ENCODE results near the gene SERPINE3. TPM values are rescaled to one million over a fixed set of nuclear protein-coding genes. Genes with fewer than 3 reads are reported as not detected.

SERPINE3 gene
- total RNA-seq, 4 donors from 2014 or later = not detected

GRCh38 chr13:51396352-51396751, 56.9 kb downstream of the SERPINE3 start:
- Histone ChIP-seq H3K9me3 (no peaks in the 10 kb centered on the region), H3K4me3 (no peak overlapping the region), H3K4me1 (peaks cover 0 to 6% (median 3%) of the 10 kb centered on the region in 4 donors), H3K36me3 (no peaks in the 10 kb centered on the region), H3K27ac (no peak overlapping the region), H3K27me3 (no peaks in the 10 kb centered on the region)
- no peak for TF ChIP-seq CTCF (IDR thresholded peaks at IDR 0.05)
- no peak for TF ChIP-seq POLR2A (IDR thresholded peaks at IDR 0.05)
- DNase-seq = no peak

- Histone ChIP-seq H3K27me3 (no peaks in the 10 kb centered on the region), H3K9me3 (no peaks in the 10 kb centered on the region), H3K36me3 (no peaks in the 10 kb centered on the region), H3K4me1 (peaks cover 0 to 6% (median 3%) of the 10 kb centered on the region in 4 donors), H3K27ac (no peak overlapping the region), H3K4me3 (no peak overlapping the region)
- no peak for DNase-seq
- TF ChIP-seq POLR2A (IDR thresholded peaks at IDR 0.05) (no peak), CTCF (IDR thresholded peaks at IDR 0.05) (no peak)
These were observed 57.9 kb downstream of the SERPINE3 start for GRCh38 chr13:51397262-51397941.

- Histone ChIP-seq H3K36me3 (no peaks in the 10 kb centered on the region), H3K9me3 (no peaks in the 10 kb centered on the region), H3K27me3 (no peaks in the 10 kb centered on the region), H3K4me1 (no peaks in the 10 kb centered on the region), H3K27ac (no peak overlapping the region), H3K4me3 (no peak overlapping the region)
- DNase-seq = no peak
- TF ChIP-seq POLR2A (IDR thresholded peaks at IDR 0.05) = no peak
- TF ChIP-seq CTCF (IDR thresholded peaks at IDR 0.05) = no peak
These were observed 65.7 kb downstream of the SERPINE3 start for GRCh38 chr13:51405176-51405575.

- H3K36me3 ChIP-seq = peaks cover 0 to 16% (median 0%) of the 10 kb centered on the region in 3 donors
- TF ChIP-seq CTCF (IDR thresholded peaks at IDR 0.05) (no peak), POLR2A (IDR thresholded peaks at IDR 0.05) (no peak)
- no peaks in the 10 kb centered on the region for H3K9me3 ChIP-seq
- H3K4me1 ChIP-seq = no peaks in the 10 kb centered on the region
- no peak overlapping the region for H3K27ac ChIP-seq
- no peaks in the 10 kb centered on the region for H3K27me3 ChIP-seq
- no peak for DNase-seq
- H3K4me3 ChIP-seq = no peak overlapping the region
These were observed 72.9 kb downstream of the SERPINE3 start for GRCh38 chr13:51412431-51412830.

Small RNAs within 50 kb of the gene (small RNA-seq; reads per million reads assigned to genes)
- 0 reads per million in 2 donors for gene MIR5693

Other genes with a start within 250 kb of the SERPINE3 start
- not detected for gene C13orf42, start 228.4 kb upstream of the SERPINE3 start, total RNA-seq
- gene FAM124A, start 117.3 kb upstream of the SERPINE3 start, total RNA-seq = 1 to 10 TPM in 2 of 4 donors, under 1 TPM in 2; 0.35 to 3.2 (median 1.5) TPM
- gene INTS6, start 113.3 kb downstream of the SERPINE3 start, total RNA-seq = 10 to 100 TPM; 28.9 to 46.4 (median 33.5) TPM
- gene WDFY2, start 244.8 kb downstream of the SERPINE3 start, total RNA-seq = 10 to 100 TPM in 2 of 4 donors, 1 to 10 TPM in 2; 6.0 to 11.3 (median 9.7) TPM